Activated CD4-positive, alpha-beta memory T cell treated with anti-CD3 and anti-CD28 coated beads, Interleukin-2, amount 10 ng/mL, durations not matched to agents 7 days and 5 days (primary cell): ENCODE data around the gene GC. TPM values are rescaled to one million over a fixed set of nuclear protein-coding genes. Genes with fewer than 3 reads are reported as not detected.
"Not testable (repeated sequence)": the region's sequence is repeated elsewhere in the genome, so short reads cannot be mapped to it uniquely, and the experiment has no call there.

Experiments used
- CTCF ChIA-PET: fragments of 350-600 bp; sonication (Branson Sonifier 250); formaldehyde crosslinking; loops from one replicate; lab custom pipeline; 2021; ENCODE audit warnings: antibody characterized with exemption, inconsistent platforms; lab: Charles Lee
- POLR2A ChIA-PET: fragments of 350-600 bp; sonication (Branson Sonifier 250); formaldehyde crosslinking; loops from one replicate; lab custom pipeline; 2021; ENCODE audit warnings: antibody characterized with exemption; lab: Charles Lee
- DNase-seq: peaks from one replicate; pipeline ENCODE4 v3.0.0-alpha.2; 2020
- H3K27ac Mint-ChIP-seq: one replicate; pipeline ENCODE4 v1.8.0; 2021; ENCODE audit warnings: mild to moderate bottlenecking, mixed read lengths
- H3K27me3 Mint-ChIP-seq: one replicate; pipeline ENCODE4 v1.8.0; 2021; ENCODE audit warnings: mixed read lengths
- H3K36me3 Mint-ChIP-seq: one replicate; pipeline ENCODE4 v1.8.0; 2021; ENCODE audit warnings: low read depth, mixed read lengths
- H3K4me1 Mint-ChIP-seq: one replicate; pipeline ENCODE4 v1.8.0; 2021; ENCODE audit warnings: mixed read lengths
- H3K4me3 Mint-ChIP-seq: one replicate; pipeline ENCODE4 v1.8.0; 2021; ENCODE audit warnings: mild to moderate bottlenecking, mixed read lengths
- H3K9me3 Mint-ChIP-seq: one replicate; pipeline ENCODE4 v1.8.0; 2021; ENCODE audit warnings: mixed read lengths
- total RNA-seq, 2 experiments: library from RNA; stranded (reverse); gene quantifications; one replicate each; pipeline ENCODE4 v1.2.3, GENCODE V29; 2021

Gene GC
- total RNA-seq, 2 experiments from 2014 or later, result not detected

DNA sequence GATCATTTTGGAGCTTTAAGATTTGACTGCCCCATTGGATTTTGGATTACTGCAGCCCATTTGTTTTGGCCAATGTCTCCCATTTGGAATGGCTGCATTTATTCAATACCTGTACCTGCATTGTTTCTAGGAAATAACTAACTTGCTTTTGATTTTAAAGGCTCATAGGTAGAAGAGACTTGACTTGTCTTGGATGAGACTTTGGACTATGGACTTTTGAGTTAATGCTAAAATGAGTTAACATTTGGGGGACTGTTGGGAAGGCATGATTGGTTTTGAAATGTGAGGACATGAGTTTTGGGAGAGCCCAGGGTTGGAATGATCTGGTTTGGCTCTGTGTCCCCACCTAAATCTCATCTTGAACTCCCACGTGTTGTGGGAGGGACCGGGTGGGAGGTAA lies 45.1 kb downstream of the GC start:
- CTCF ChIA-PET, DNase-seq, H3K36me3 Mint-ChIP-seq, H3K27me3 Mint-ChIP-seq, H3K4me3 Mint-ChIP-seq, POLR2A ChIA-PET, H3K4me1 Mint-ChIP-seq, H3K9me3 Mint-ChIP-seq, H3K27ac Mint-ChIP-seq: not testable (repeated sequence)

DNA sequence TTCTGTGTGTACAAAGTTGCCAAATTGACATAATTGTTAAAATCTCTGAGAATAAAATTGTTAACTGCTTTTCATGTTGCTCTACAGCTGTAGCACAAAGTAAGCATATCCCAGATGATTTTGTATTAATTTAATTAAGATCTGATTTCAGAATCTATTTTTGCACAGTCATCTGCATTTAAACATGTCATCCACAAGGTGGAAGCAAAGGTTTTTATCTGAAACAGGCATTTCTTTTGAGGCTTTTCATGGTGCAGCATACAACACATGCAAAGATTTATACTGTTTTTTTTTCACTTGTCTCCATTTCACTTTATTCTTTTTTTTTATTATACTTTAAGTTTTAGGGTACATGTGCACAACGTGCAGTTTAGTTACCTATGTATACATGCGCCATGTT lies 51.2 kb downstream of the GC start:
- Mint-ChIP-seq H3K27me3 (no peaks in the 10 kb centered on the region), H3K36me3 (no peaks in the 10 kb centered on the region), H3K27ac (no peak overlapping the region), H3K9me3 (no peaks in the 10 kb centered on the region), H3K4me1 (no peaks in the 10 kb centered on the region), H3K4me3 (no peak overlapping the region)
- ChIA-PET POLR2A (no interaction called here), CTCF (no interaction called here)
- no peak for DNase-seq

DNA sequence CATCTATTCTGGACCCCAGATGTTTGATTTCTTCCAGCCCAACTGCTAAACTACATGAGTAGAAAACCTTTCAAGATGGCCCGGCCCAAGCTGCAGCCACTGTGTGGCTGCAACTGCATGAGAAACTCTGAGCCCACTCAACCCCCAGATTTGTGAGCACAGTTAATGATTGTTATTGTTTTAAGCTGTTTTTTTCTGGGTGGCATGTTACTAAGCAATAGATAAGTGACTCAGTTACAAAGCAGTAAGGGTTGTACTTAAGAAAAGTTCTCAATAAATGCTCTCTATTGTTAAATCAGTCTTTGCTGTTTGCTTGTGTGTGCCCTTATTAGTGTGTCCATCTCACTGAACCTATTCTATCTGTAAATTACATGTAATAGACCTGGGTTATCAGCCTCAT lies 51.8 kb downstream of the GC start:
- no peak for DNase-seq
- Mint-ChIP-seq H3K4me1 (no peaks in the 10 kb centered on the region), H3K36me3 (no peaks in the 10 kb centered on the region), H3K27me3 (no peaks in the 10 kb centered on the region), H3K4me3 (no peak overlapping the region), H3K9me3 (no peaks in the 10 kb centered on the region), H3K27ac (no peak overlapping the region)
- ChIA-PET POLR2A (no interaction called here), CTCF (interaction anchor here (0.6 kb wide), 1 partner anchor 19 kb away, joined by 3 read pairs; no protein-coding TSS in a partner anchor)

DNA sequence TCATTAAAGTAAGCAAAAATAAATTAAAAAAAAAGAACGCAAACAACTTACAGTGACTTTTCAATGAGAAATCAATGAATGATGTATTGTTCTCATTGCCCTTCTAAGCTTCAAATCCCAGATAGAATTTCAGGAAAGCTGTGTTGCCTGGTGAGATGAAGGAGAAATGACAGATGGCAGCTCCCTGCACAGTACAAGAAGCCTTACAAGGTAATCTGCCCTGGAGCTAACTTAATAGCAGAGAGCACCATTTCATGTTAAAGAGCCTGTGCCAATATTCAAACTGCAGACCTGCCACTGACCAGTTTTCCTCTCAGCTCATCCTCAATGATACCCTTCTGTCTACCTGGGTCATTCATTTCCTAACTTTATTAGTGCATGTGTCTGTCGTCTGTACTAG lies 54.0 kb downstream of the GC start:
- Mint-ChIP-seq H3K27ac (no peak overlapping the region), H3K27me3 (no peaks in the 10 kb centered on the region), H3K4me1 (no peaks in the 10 kb centered on the region), H3K36me3 (no peaks in the 10 kb centered on the region), H3K4me3 (no peak overlapping the region), H3K9me3 (no peaks in the 10 kb centered on the region)
- no peak for DNase-seq
- POLR2A ChIA-PET, result interaction anchor here (0.6 kb wide), 1 partner anchor 18 kb away, joined by 3 read pairs; no protein-coding TSS in a partner anchor
- CTCF ChIA-PET, result no interaction called here

DNA sequence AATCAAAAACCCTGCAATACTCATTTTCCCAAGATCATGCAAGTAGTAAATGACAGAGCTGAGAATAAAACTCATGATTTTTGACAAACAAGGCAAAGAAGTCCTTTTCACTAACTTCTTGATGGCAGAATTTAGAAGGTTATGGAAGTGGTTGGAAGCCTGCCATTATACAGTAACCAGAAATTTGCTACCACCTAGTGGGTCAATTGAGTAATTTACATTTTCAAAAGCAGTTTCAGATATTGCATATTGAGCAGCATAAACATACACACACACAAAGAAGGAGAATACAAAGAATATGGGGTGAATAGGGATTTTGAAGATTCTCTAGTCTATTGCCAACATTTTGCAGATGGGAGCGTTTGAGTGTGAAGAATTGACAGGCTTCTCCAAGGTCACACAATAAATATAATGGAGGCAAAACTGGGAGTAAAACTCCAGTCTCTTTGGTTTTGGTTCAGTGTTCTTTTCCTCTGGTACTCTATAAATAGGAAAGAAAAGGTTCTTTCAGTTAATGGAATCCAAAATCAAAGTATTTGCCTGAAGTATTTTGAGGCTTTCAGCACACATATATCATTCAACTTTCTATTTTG lies 70.2 kb downstream of the GC start:
- ChIA-PET POLR2A (no interaction called here), CTCF (interaction anchor here (0.6 to 0.7 kb wide), 2 partner anchors 18 to 913 kb away, joined by 3 read pairs; no protein-coding TSS in a partner anchor)
- Mint-ChIP-seq H3K36me3 (no peaks in the 10 kb centered on the region), H3K4me1 (no peaks in the 10 kb centered on the region), H3K4me3 (no peak overlapping the region), H3K27me3 (peaks cover 6% of the 10 kb centered on the region), H3K27ac (no peak overlapping the region), H3K9me3 (no peaks in the 10 kb centered on the region)
- DNase-seq, result no peak

DNA sequence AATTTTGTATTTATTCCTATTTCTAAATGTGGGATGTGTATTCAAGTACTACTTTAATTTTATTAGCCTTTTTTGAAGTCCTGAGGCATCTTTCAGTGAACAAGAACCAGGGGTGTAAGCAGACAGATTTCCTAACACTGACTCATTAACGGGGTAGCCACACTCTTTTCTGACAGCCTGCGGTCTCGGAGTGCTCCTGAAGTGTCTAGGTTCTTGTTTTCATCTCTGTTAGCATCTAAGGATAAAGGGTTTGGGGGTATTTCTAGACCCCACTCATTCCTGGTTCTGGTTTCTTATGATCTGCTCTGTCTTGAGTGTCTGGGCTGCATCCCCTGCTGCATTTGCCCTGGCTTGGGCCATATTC lies 71.9 kb downstream of the GC start:
- no peak for DNase-seq
- POLR2A ChIA-PET, result no interaction called here

DNA sequence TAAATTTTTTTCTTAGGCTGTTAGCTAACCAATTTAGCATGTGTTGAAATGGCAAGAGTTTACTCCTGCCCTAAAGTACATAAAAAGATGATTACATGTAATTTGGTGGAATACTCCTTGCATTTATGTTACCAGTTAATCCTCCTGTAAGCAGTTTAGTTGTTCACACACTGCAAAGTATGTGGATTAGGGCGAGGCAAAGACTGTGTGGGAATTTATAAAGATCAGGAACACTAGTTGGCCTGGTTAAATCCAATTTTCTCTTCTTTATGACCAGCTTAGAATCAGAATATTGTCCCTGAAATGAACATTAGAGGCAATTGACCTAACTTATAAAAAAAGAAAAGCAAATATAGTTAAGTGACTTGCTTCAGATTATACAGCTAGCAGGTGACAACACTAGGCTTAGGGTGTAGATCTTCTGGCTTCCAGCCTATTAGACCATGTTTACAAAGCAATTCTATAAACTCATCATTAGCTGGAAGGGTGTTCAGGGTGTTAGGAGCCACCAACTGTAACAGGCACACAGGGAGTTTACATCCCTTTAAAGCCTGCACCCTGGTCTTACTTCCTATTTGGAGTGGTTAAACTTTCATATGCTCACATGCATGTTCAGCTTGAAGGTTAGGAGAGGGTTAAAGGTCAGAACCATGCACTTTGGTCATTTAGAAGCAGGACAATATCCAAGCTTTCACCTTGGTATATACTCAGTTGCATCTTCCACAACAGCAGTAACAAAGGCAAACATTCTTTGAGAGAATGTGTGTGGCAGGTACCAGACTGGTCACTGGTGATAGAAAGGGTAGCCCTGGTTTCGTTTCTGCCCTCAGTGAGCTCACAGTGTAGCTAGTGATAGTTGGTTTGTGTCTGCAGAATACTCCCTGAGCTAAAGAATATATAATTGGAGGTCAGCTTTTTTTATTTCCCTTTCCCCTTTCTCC lies 72.6 kb downstream of the GC start:
- CTCF ChIA-PET, result interaction anchor here (0.6 to 1.3 kb wide), 5 partner anchors 10 to 1118 kb away, joined by 3 to 7 read pairs (median 5); no protein-coding TSS in a partner anchor
- DNase-seq, result no peak
- H3K36me3 Mint-ChIP-seq, result no peaks in the 10 kb centered on the region
- POLR2A ChIA-PET, result no interaction called here
- H3K9me3 Mint-ChIP-seq, result no peaks in the 10 kb centered on the region
- H3K27ac Mint-ChIP-seq, result no peak overlapping the region
- no peaks in the 10 kb centered on the region for H3K4me1 Mint-ChIP-seq
- H3K4me3 Mint-ChIP-seq, result no peak overlapping the region
- H3K27me3 Mint-ChIP-seq, result peaks cover 1% of the 10 kb centered on the region

More for the DNA sequence above, 71.9 kb downstream of the GC start:
- Mint-ChIP-seq H3K4me3 (no peak overlapping the region), H3K27ac (no peak overlapping the region), H3K27me3 (peaks cover 1% of the 10 kb centered on the region), H3K4me1 (no peaks in the 10 kb centered on the region), H3K9me3 (no peaks in the 10 kb centered on the region), H3K36me3 (no peaks in the 10 kb centered on the region)
- CTCF ChIA-PET, result interaction anchor here (0.6 to 1.3 kb wide), 3 partner anchors 10 to 1118 kb away, joined by 3 to 7 read pairs (median 5); no protein-coding TSS in a partner anchor

DNA sequence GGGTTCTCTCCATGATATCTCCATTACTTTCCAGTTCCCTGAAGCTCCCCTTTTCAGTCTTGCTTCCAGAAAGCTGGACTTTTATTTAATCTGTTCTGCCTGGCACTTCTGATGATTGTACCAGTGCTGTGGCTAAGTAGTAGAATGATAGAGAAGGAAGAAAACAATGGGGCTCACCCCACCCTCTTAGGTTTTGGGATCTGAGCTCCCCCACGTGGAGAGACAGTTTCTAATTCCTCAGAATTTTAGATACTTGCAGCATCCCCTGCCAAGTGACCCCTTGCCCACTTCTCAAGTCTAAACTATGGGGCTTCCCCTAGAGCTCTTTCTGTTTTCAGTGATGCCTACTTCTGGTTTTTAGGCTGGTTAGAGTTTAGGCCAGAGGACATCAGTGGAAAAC lies 73.9 kb downstream of the GC start:
- ChIA-PET POLR2A (no interaction called here), CTCF (no interaction called here)
- Mint-ChIP-seq H3K9me3 (no peaks in the 10 kb centered on the region), H3K27me3 (peaks cover 1% of the 10 kb centered on the region), H3K4me3 (no peak overlapping the region), H3K36me3 (no peaks in the 10 kb centered on the region), H3K4me1 (no peaks in the 10 kb centered on the region), H3K27ac (no peak overlapping the region)
- DNase-seq, result no peak

DNA sequence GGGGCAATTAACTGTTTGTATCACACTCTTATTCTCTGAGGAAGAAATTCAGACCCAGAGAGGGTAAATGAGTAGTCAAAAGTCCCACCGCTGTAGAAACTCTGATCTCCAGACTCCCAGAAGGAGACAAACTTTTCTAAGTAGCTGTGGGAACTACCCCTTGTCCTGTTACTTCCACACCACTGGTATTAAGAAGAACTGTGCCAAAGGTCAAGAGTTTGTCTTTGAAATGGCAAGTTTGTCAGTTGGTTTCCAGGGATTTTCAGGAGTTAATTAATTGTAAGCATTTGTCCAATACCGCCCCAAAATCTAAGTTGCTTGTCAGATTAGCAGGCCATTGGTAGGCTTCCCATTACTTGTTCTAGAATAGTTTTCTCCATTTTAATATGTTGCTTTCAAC lies 85.7 kb downstream of the GC start:
- DNase-seq, result no peak
- H3K36me3 Mint-ChIP-seq, result no peaks in the 10 kb centered on the region
- peaks cover 10% of the 10 kb centered on the region for H3K27me3 Mint-ChIP-seq
- no peaks in the 10 kb centered on the region for H3K4me1 Mint-ChIP-seq
- ChIA-PET CTCF (no interaction called here), POLR2A (no interaction called here)
- no peak overlapping the region for H3K27ac Mint-ChIP-seq
- no peaks in the 10 kb centered on the region for H3K9me3 Mint-ChIP-seq
- no peak overlapping the region for H3K4me3 Mint-ChIP-seq

DNA sequence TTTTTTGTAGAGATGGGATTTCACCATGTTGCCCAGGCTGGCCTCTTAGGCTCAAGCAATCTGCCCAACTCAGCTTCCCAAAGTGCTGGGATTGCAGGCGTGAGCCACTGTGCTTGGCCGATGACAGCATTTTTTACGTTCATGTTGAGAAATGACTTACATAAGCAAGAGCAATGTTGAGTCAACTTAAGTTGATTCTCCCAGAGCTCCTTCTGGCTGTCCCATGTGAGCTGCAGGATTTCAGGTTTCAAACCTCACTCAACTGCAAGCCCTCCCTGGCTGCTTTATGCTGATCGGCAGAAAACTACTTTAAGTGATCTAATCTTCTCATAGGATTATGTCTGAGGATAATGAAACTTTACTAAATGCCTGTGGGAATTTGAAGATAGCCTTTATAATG lies 86.8 kb downstream of the GC start:
- H3K4me3 Mint-ChIP-seq, result no peak overlapping the region
- no peak for DNase-seq
- no peaks in the 10 kb centered on the region for H3K4me1 Mint-ChIP-seq
- H3K36me3 Mint-ChIP-seq, result no peaks in the 10 kb centered on the region
- H3K27ac Mint-ChIP-seq, result no peak overlapping the region
- H3K9me3 Mint-ChIP-seq, result no peaks in the 10 kb centered on the region
- H3K27me3 Mint-ChIP-seq, result peaks cover 6% of the 10 kb centered on the region
- ChIA-PET POLR2A (no interaction called here), CTCF (no interaction called here)

DNA sequence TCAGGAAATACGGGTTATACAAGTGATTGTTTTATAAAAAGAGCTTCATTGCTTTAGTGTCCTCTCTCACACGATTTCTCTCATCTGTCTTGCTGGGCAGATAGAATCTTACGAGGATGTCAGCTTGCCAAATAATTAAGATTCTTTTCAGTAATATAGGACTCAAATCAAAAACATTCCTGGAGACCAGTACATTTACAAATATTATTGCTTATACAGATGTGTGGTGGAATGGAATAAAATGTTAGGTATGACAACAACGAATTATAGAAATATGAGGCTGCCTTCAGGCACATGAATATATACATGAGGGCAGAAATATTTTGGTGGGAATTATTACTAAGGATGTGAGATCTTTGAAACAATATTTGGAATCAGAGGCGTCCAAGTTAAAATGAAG lies 88.9 kb downstream of the GC start:
- Mint-ChIP-seq H3K27ac (no peak overlapping the region), H3K36me3 (no peaks in the 10 kb centered on the region), H3K4me3 (no peak overlapping the region), H3K4me1 (no peaks in the 10 kb centered on the region), H3K9me3 (no peaks in the 10 kb centered on the region), H3K27me3 (peaks cover 5% of the 10 kb centered on the region)
- DNase-seq, result no peak
- ChIA-PET CTCF (no interaction called here), POLR2A (no interaction called here)

DNA sequence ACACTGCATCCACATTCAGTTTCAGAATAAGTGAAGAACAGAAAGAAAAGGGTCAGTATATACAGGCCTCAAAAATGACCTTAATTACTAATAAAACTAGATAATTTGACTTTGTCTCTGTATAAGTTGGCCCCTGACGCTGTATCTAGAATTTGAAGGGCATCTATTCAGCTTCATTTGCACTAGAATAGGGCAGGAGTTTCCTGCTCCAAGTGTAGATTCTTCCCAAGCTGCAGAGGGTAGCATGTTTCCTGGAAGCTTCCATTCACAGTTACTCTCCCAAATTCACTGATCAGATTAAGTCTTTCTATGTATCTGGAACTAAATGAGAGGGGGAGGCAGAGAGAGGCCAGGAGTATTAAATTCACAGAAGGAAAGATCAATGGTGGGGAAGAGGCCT lies 90.9 kb downstream of the GC start:
- POLR2A ChIA-PET, result no interaction called here
- Mint-ChIP-seq H3K9me3 (no peaks in the 10 kb centered on the region), H3K36me3 (no peaks in the 10 kb centered on the region), H3K27ac (no peak overlapping the region), H3K4me1 (no peaks in the 10 kb centered on the region), H3K27me3 (peaks cover 3% of the 10 kb centered on the region), H3K4me3 (no peak overlapping the region)
- no peak for DNase-seq
- CTCF ChIA-PET, result interaction anchor here (0.7 kb wide), 1 partner anchor 63 kb away, joined by 5 read pairs; no protein-coding TSS in a partner anchor

DNA sequence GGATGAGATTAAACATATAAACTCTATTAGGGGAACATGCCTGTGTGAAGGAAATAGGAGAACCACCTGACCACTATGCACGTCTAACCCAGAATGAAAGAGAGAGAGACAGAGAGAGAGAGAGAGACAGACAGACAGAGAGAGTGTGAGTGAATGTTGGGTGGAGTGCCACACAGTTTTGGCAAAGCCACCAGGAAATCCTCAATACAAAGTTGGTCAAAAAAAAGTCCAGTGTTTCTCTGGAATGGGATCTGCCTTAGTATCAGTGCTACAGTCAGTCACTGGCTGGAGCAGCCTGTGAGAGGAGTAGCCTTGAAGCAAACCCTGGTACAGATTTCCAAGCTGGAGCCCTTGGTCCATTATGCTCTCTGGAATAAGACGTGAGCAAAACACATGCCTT lies 91.7 kb downstream of the GC start:
- CTCF ChIA-PET, result no interaction called here
- H3K36me3 Mint-ChIP-seq, result no peaks in the 10 kb centered on the region
- H3K4me1 Mint-ChIP-seq, result no peaks in the 10 kb centered on the region
- peaks cover 3% of the 10 kb centered on the region for H3K27me3 Mint-ChIP-seq
- no peak for DNase-seq
- no peak overlapping the region for H3K27ac Mint-ChIP-seq
- H3K4me3 Mint-ChIP-seq, result no peak overlapping the region
- no peaks in the 10 kb centered on the region for H3K9me3 Mint-ChIP-seq
- POLR2A ChIA-PET, result no interaction called here
